K562 (cell line): ENCODE data around the gene CCDC88A. TPM values are rescaled to one million over a fixed set of nuclear protein-coding genes. Genes with fewer than 3 reads are reported as not detected.

Experiments
- ADNP ChIP-seq: fragments of 200-800 bp; sonication (Bioruptor generic); IDR thresholded peaks from 2 replicates; pipeline ENCODE4 v1.6.1; 2016; ENCODE audit warnings: missing genetic modification characterization, missing compliant biosample characterization
- ATF1 ChIP-seq, 2 experiments: fragments of 450-650 bp in 1 of 2; IDR thresholded peaks; 2 replicates each; pipeline ENCODE4 v1.6.1; 2016; ENCODE audit warnings: missing compliant biosample characterization in 1 of 2, missing genetic modification characterization in 1 of 2
- C11orf30 ChIP-seq: fragments of 450-650 bp; IDR thresholded peaks from 2 replicates; pipeline ENCODE4 v1.6.1; 2016; ENCODE audit warnings: low read depth, mild to moderate bottlenecking
- DIDO1 ChIP-seq: fragments of 450-650 bp; IDR thresholded peaks from 2 replicates; pipeline ENCODE4 v1.6.1; 2016; ENCODE audit warnings: low read depth, missing biosample characterization, missing genetic modification characterization
- FOXK2 ChIP-seq, 2 experiments: fragments of 450-650 bp; IDR thresholded peaks in 1 of 2; conservative IDR thresholded peaks in 1 of 2; 2 replicates each; pipeline ENCODE4 v1.6.1; 2016; ENCODE audit warnings: low read depth in 2 of 2, mild to moderate bottlenecking in 1 of 2
- HNRNPK ChIP-seq: fragments of 200-400 bp; formaldehyde crosslinking; IDR thresholded peaks from one replicate; pipeline ENCODE4 v1.6.1; 2018; ENCODE audit warnings: mild to moderate bottlenecking, low read depth, low read length; ENCODE audit not compliant: poor library complexity, severe bottlenecking
- IRF2 ChIP-seq: sonication (generic); formaldehyde crosslinking; IDR thresholded peaks from 2 replicates; pipeline ENCODE4 v1.8.1; 2022; ENCODE audit warnings: mild to moderate bottlenecking, missing genetic modification reagents
- LEF1 ChIP-seq: fragments of 450-650 bp; IDR thresholded peaks from 2 replicates; pipeline ENCODE4 v1.6.1; 2016; ENCODE audit warnings: mild to moderate bottlenecking
- NFIC ChIP-seq: fragments of 450-650 bp; IDR thresholded peaks from 2 replicates; pipeline ENCODE4 v1.6.1; 2017; ENCODE audit warnings: mild to moderate bottlenecking, inconsistent platforms
- THRAP3 ChIP-seq: fragments of 450-650 bp; IDR thresholded peaks from 2 replicates; pipeline ENCODE4 v1.6.1; 2016; ENCODE audit warnings: mild to moderate bottlenecking, inconsistent platforms, borderline replicate concordance
- ZNF121 ChIP-seq: sonication (generic); formaldehyde crosslinking; conservative IDR thresholded peaks from 2 replicates; pipeline ENCODE4 v1.8.0; 2022; ENCODE audit warnings: missing genetic modification reagents
- ZNF174 ChIP-seq: fragments of 250-450 bp; sonication (Bioruptor Pico); IDR thresholded peaks from 2 replicates; pipeline ENCODE4 v1.4.0; 2020; ENCODE audit warnings: mild to moderate bottlenecking
- ZNF507 ChIP-seq: conservative IDR thresholded peaks from 2 replicates; pipeline ENCODE4 v1.6.1; 2017; ENCODE audit warnings: missing genetic modification characterization, missing compliant biosample characterization
- ZNF76 ChIP-seq: fragments of 250-450 bp; sonication (Bioruptor Pico); IDR thresholded peaks from 2 replicates; pipeline ENCODE4 v1.4.0; 2020; ENCODE audit warnings: mild to moderate bottlenecking, moderate library complexity, borderline replicate concordance
- polyA plus RNA-seq, 8 experiments: library from polyadenylated mRNA; depleted of rRNA in 4 of 8; stranded (reverse) in 5 of 8; unstranded in 3 of 8; fragments of >200 nt; fragmentation: Nextera tagmentation in 2 of 8; fragmentation: Illumina TruSeq in 1 of 8; extraction: Ambion mirVana in 2 of 8; extraction: Trizol in 1 of 8; gene quantifications; 2 replicates each; pipeline versions ENCODE4 v1.2.1 to v1.2.3, GENCODE V29; 2011 to 2014; ENCODE audit warnings: inconsistent platforms in 1 of 8, missing spikeins in 1 of 8
- total RNA-seq, 7 experiments: library from RNA; depleted of rRNA in 6 of 7; stranded (reverse); fragments of >200 nt in 6 of 7; fragmentation: Illumina TruSeq in 2 of 7; extraction: Trizol in 2 of 7; gene quantifications; 2 replicates each; pipeline versions ENCODE4 v1.2.1 to v1.2.3, GENCODE V29; 2011 to 2021; ENCODE audit warnings: low replicate concordance in 1 of 7
- TF ChIP-seq, protein P1 (sequence below): fragments of 200-800 bp; sonication (Bioruptor generic); IDR thresholded peaks from 2 replicates; pipeline ENCODE4 v1.6.1; 2017; ENCODE audit warnings: missing genetic modification characterization, missing compliant biosample characterization
- TF ChIP-seq, protein P2 (sequence below): sonication (generic); formaldehyde crosslinking; IDR thresholded peaks from 2 replicates; pipeline ENCODE4 v1.8.0; 2022; ENCODE audit warnings: mild to moderate bottlenecking, missing genetic modification reagents
- TF ChIP-seq, protein P3 (sequence below), 3 experiments: fragments of 200-800 bp in 1 of 3; fragments of 250-450 bp in 1 of 3; fragments of 450-650 bp in 1 of 3; sonication (Bioruptor Pico) in 1 of 3; sonication (Bioruptor generic) in 1 of 3; formaldehyde crosslinking in 1 of 3; IDR thresholded peaks; 2 replicates each; pipeline versions ENCODE4 v1.6.1 to v1.8.0; 2016 to 2022; ENCODE audit warnings: mild to moderate bottlenecking in 2 of 3, missing genetic modification characterization in 2 of 3, missing compliant biosample characterization in 1 of 3, moderate library complexity in 1 of 3
- TF ChIP-seq, protein P4 (sequence below): conservative IDR thresholded peaks from 2 replicates; pipeline ENCODE4 v1.6.1; 2011; ENCODE audit warnings: low read depth, mild to moderate bottlenecking, low read length; ENCODE audit not compliant: control insufficient read depth

The CCDC88A gene
- total and polyA plus RNA-seq, 9 of the 15 experiments (the other 6 are each of a cell fraction or from before 2014, with no cell fraction given): 29.3 to 102 (median 55.6) TPM

DNA sequence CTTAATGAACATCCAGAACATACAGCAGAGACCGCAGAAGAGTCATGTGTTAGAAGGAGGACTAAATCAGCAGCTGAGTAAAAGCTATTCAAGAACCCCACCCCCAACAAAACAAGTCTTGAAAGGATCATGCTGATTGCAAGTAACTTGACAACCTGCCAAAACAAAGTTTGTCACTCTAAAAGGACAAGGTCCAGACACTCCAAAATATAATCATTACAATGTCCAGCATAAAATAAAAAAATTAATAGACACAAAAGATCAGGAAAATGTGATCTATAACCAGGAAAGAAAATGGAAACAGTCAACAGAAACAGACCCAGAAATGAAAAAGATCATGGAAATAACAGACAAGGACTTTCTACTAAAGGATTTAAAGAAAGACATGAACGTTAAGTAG, 28.5 kb downstream of the CCDC88A start (continued):
- TF ChIP-seq, protein P1, sequence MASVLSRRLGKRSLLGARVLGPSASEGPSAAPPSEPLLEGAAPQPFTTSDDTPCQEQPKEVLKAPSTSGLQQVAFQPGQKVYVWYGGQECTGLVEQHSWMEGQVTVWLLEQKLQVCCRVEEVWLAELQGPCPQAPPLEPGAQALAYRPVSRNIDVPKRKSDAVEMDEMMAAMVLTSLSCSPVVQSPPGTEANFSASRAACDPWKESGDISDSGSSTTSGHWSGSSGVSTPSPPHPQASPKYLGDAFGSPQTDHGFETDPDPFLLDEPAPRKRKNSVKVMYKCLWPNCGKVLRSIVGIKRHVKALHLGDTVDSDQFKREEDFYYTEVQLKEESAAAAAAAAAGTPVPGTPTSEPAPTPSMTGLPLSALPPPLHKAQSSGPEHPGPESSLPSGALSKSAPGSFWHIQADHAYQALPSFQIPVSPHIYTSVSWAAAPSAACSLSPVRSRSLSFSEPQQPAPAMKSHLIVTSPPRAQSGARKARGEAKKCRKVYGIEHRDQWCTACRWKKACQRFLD: no peak
- TF ChIP-seq ZNF76 (CRISPR knock-in tag) (no peak), HNRNPK (no peak), NFIC (peak; percentile 89), C11orf30 (no peak), LEF1 (peak; percentile 54; the same call in 1 of the 2 replicates), ZNF174 (CRISPR knock-in tag) (no peak), ZNF121 (CRISPR knock-in tag) (no peak), ATF1 (CRISPR knock-in tag; IDR thresholded peaks at IDR 0.05) (no peak), ATF1 (tag; IDR thresholded peaks at IDR 0.05) (no peak), IRF2 (CRISPR knock-in tag) (no peak), THRAP3 (peak; percentile 78; the same call in 1 of the 2 replicates), ADNP (tag) (no peak), DIDO1 (tag) (no peak), ZNF507 (tag) (no peak), FOXK2 (conservative IDR thresholded peaks at IDR 0.05 in 1 of 2, IDR thresholded peaks at IDR 0.05 in 1 of 2; ENCODE audit: low read depth in 2 of 2) (peak; percentile 15 to 53; a peak in 2 of 4 replicates)
- TF ChIP-seq, protein P2, sequence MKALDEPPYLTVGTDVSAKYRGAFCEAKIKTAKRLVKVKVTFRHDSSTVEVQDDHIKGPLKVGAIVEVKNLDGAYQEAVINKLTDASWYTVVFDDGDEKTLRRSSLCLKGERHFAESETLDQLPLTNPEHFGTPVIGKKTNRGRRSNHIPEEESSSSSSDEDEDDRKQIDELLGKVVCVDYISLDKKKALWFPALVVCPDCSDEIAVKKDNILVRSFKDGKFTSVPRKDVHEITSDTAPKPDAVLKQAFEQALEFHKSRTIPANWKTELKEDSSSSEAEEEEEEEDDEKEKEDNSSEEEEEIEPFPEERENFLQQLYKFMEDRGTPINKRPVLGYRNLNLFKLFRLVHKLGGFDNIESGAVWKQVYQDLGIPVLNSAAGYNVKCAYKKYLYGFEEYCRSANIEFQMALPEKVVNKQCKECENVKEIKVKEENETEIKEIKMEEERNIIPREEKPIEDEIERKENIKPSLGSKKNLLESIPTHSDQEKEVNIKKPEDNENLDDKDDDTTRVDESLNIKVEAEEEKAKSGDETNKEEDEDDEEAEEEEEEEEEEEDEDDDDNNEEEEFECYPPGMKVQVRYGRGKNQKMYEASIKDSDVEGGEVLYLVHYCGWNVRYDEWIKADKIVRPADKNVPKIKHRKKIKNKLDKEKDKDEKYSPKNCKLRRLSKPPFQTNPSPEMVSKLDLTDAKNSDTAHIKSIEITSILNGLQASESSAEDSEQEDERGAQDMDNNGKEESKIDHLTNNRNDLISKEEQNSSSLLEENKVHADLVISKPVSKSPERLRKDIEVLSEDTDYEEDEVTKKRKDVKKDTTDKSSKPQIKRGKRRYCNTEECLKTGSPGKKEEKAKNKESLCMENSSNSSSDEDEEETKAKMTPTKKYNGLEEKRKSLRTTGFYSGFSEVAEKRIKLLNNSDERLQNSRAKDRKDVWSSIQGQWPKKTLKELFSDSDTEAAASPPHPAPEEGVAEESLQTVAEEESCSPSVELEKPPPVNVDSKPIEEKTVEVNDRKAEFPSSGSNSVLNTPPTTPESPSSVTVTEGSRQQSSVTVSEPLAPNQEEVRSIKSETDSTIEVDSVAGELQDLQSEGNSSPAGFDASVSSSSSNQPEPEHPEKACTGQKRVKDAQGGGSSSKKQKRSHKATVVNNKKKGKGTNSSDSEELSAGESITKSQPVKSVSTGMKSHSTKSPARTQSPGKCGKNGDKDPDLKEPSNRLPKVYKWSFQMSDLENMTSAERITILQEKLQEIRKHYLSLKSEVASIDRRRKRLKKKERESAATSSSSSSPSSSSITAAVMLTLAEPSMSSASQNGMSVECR: no peak
- TF ChIP-seq, protein P3, sequence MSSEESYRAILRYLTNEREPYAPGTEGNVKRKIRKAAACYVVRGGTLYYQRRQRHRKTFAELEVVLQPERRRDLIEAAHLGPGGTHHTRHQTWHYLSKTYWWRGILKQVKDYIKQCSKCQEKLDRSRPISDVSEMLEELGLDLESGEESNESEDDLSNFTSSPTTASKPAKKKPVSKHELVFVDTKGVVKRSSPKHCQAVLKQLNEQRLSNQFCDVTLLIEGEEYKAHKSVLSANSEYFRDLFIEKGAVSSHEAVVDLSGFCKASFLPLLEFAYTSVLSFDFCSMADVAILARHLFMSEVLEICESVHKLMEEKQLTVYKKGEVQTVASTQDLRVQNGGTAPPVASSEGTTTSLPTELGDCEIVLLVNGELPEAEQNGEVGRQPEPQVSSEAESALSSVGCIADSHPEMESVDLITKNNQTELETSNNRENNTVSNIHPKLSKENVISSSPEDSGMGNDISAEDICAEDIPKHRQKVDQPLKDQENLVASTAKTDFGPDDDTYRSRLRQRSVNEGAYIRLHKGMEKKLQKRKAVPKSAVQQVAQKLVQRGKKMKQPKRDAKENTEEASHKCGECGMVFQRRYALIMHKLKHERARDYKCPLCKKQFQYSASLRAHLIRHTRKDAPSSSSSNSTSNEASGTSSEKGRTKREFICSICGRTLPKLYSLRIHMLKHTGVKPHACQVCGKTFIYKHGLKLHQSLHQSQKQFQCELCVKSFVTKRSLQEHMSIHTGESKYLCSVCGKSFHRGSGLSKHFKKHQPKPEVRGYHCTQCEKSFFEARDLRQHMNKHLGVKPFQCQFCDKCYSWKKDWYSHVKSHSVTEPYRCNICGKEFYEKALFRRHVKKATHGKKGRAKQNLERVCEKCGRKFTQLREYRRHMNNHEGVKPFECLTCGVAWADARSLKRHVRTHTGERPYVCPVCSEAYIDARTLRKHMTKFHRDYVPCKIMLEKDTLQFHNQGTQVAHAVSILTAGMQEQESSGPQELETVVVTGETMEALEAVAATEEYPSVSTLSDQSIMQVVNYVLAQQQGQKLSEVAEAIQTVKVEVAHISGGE (CRISPR knock-in tag; IDR thresholded peaks at IDR 0.05): no peak
- TF ChIP-seq, protein P4, sequence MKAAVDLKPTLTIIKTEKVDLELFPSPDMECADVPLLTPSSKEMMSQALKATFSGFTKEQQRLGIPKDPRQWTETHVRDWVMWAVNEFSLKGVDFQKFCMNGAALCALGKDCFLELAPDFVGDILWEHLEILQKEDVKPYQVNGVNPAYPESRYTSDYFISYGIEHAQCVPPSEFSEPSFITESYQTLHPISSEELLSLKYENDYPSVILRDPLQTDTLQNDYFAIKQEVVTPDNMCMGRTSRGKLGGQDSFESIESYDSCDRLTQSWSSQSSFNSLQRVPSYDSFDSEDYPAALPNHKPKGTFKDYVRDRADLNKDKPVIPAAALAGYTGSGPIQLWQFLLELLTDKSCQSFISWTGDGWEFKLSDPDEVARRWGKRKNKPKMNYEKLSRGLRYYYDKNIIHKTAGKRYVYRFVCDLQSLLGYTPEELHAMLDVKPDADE: no peak
